Testis (tissue), 3 donors: Measurements from ENCODE around the gene NPHP4. TPM values are rescaled to one million over a fixed set of nuclear protein-coding genes. Genes with fewer than 3 reads are reported as not detected.

Source experiments
- DNase-seq: peaks from one replicate; pipeline ENCODE4 v3.0.0-alpha.2; 2019
- H3K27ac ChIP-seq, 2 donors: fragments of 200-600 bp; sonication (generic); one replicate each; pipeline ENCODE4 v1.5.1; 2019
- H3K27me3 ChIP-seq: fragments of 200-600 bp; sonication (generic); one replicate; pipeline ENCODE4 v1.5.1; 2019
- H3K36me3 ChIP-seq: fragments of 200-600 bp; sonication (generic); one replicate; pipeline ENCODE4 v1.5.1; 2017; ENCODE audit warnings: low read depth; ENCODE audit errors: missing control alignments
- H3K4me1 ChIP-seq: fragments of 200-600 bp; sonication (generic); one replicate; pipeline ENCODE4 v1.5.1; 2019
- H3K4me3 ChIP-seq, 2 donors: fragments of 200-600 bp; sonication (generic); one replicate each; pipeline ENCODE4 v1.5.1; 2017 to 2019
- H3K9me3 ChIP-seq: fragments of 200-600 bp; sonication (generic); one replicate; pipeline ENCODE4 v1.5.1; 2017
- POLR2A ChIP-seq: fragments of 450-650 bp; IDR thresholded peaks from one replicate; pipeline ENCODE4 v1.6.1; 2017; ENCODE audit warnings: antibody characterized with exemption, mild to moderate bottlenecking, moderate library complexity
- WGBS, 2 donors: methylation state at CpG; one replicate each; pipeline ENCODE4 v1.1.5; 2018; 5-methylcytosine and 5-hydroxymethylcytosine counted together
- intact Hi-C: fragments of 100-400 bp; cut with DNase I; formaldehyde crosslinking; loops from one replicate; pipeline ENCODE4 v1.15.1; 2023; ENCODE audit warnings: low total_unique reads
- polyA plus RNA-seq: library from polyadenylated mRNA; stranded (reverse); fragments of 350-450 nt; fragmentation: Illumina TruSeq; extraction: RNeasy Lipid Tissue Mini Kit (QIAGEN cat#74804); gene quantifications from one replicate; pipeline ENCODE4 v1.2.3, GENCODE V29; 2014; ENCODE audit warnings: low read depth, low replicate concordance; ENCODE audit not compliant: insufficient read depth
- total RNA-seq, 2 donors: library from RNA; depleted of rRNA; stranded (reverse); fragments of >200 nt; gene quantifications; one replicate each; pipeline ENCODE4 v1.2.3, GENCODE V29; 2016
- TF ChIP-seq, protein P1 (sequence below), 3 experiments: fragments of 450-650 bp in 2 of 3; fragments of 200-600 bp in 1 of 3; sonication (generic) in 1 of 3; IDR thresholded peaks; one replicate each; pipeline ENCODE4 v1.5.1; 2016 to 2019; ENCODE audit warnings: antibody characterized with exemption in 3 of 3, mild to moderate bottlenecking in 2 of 3, moderate library complexity in 1 of 3

NPHP4 gene
- total and polyA plus RNA-seq, 3 donors from 2014 or later: 26.3 to 65.9 (median 49.4) TPM

DNA sequence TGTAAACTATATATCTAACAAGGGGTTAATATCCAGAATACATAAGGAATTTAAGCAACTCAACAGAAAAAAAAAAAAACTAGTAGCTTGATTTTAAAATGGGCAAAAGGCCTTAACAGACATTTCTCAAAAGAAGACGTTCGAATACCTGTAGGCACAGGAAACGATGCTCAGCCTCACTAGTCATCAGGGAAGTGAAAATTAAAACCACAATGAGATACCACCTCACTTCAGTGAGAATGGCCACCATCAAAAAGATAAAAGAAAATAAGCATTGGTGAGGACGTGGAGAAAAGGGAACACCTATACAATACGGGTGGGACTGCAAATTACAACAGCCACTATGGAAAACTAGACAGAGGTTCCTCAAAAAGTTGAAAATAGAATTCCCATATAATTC lies 37.3 kb downstream of the NPHP4 start:
- Histone ChIP-seq H3K27ac (no peak overlapping the region), H3K9me3 (no peaks in the 10 kb centered on the region), H3K36me3 (no peaks in the 10 kb centered on the region), H3K27me3 (no peaks in the 10 kb centered on the region), H3K4me3 (no peak overlapping the region), H3K4me1 (no peaks in the 10 kb centered on the region)
- 86 to 88% methylated on average over 5 of the region's 5 CpGs for WGBS, 2 donors
- no peak for TF ChIP-seq POLR2A
- TF ChIP-seq, protein P1, sequence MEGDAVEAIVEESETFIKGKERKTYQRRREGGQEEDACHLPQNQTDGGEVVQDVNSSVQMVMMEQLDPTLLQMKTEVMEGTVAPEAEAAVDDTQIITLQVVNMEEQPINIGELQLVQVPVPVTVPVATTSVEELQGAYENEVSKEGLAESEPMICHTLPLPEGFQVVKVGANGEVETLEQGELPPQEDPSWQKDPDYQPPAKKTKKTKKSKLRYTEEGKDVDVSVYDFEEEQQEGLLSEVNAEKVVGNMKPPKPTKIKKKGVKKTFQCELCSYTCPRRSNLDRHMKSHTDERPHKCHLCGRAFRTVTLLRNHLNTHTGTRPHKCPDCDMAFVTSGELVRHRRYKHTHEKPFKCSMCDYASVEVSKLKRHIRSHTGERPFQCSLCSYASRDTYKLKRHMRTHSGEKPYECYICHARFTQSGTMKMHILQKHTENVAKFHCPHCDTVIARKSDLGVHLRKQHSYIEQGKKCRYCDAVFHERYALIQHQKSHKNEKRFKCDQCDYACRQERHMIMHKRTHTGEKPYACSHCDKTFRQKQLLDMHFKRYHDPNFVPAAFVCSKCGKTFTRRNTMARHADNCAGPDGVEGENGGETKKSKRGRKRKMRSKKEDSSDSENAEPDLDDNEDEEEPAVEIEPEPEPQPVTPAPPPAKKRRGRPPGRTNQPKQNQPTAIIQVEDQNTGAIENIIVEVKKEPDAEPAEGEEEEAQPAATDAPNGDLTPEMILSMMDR (IDR thresholded peaks at IDR 0.05): no peak
- no peak for DNase-seq
- intact Hi-C loops: no loop called here

DNA sequence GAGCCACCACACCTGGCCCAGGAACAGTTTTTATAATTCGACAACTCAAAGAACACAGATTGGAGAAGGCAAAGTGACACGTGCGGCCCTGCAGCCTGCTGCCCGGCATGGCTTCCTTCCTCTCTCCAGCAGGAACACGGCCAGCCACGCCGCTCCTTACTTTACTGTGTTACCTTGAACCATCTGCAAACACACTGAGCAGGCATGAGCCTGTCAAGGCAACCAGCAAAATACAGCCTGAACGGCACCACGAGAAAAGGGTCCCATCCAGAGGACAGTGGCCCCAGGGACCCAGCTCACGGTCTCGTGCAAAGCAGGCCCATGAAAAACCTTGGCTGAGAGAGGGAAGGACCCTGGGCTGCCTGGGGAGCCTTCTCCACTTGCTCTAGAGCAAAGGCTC lies 38.8 kb downstream of the NPHP4 start:
- Histone ChIP-seq H3K9me3 (no peaks in the 10 kb centered on the region), H3K4me1 (no peaks in the 10 kb centered on the region), H3K36me3 (no peaks in the 10 kb centered on the region), H3K27me3 (no peaks in the 10 kb centered on the region), H3K27ac (no peak overlapping the region), H3K4me3 (no peak overlapping the region)
- intact Hi-C loops: no loop called here
- TF ChIP-seq, protein P1 (IDR thresholded peaks at IDR 0.05): no peak
- TF ChIP-seq POLR2A: no peak
- DNase-seq: no peak
- WGBS, 2 donors: 96 to 98% methylated on average over 11 of the region's 11 CpGs

DNA sequence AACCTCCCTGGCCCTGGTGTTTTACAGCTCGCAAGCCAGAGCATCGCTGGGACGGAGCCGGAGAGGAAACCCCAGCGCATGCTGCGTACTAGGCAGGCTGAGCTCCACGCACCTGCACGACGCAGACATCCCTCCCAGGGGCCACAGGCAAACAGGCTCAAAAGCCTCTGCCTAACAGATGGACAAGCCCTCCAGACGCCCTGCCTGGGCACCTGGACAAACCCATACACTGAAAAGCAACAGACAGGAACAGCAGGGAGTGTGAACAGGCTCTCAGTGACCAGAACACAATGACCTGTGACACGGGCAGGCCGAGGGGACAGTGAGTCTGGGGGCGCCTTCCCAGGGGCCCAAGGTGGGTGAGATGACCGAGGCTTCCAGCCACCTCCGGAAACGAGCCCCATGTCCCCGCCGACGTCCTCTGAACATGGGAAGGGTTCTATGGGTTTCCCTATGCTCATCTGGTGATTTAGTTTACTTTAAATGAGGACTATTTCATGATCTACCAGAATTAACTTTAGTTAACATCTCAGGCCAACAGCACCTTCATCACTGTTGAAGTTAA lies 40.3 kb downstream of the NPHP4 start:
- TF ChIP-seq, protein P1 (IDR thresholded peaks at IDR 0.05): no peak
- TF ChIP-seq POLR2A: no peak
- intact Hi-C loops: no loop called here
- WGBS, 2 donors: 95 to 97% methylated on average over 18 to 19 of the region's 19 CpGs

DNA sequence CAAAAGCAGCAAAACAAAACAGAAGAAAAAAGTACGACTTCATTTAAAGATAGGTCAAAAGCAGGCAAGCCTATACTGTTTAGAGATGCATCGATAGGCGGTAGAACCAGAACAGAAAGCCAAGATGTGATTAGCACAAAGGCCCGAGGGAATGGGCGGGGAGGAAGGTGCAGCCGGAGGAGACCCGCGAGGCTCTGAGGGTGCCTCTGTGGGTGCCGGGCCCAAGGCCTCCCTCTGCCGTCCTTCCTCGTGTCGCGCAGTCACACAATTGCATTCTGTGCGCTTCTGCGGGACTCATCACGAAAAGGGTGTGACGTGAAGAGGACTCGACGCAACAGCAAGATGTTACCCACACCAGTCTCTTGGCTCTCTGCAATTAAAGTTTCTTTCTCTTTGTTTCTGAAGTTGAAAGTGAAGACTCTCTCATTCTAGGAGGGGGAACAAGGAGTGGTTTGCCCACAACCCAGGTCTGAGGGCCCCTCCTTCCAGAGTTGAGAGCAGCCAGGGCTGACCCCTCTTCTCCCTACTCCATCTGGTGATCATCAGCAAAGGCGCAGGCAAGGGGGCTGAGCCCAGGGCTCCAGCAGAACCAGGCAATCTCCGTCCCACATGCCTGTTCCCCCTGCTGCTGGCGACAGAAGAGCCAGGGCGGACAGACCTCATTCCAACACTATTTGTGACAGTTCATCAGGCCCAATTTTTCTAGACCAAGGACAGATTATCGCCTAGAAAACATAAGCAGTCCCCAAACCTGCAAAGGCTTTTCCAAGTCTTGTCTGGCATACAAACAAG lies 41.0 kb downstream of the NPHP4 start:
- 94 to 96% methylated on average over 22 to 24 of the region's 24 CpGs for WGBS, 2 donors
- H3K4me3 ChIP-seq: no peak overlapping the region
- intact Hi-C loops: no loop called here
- no peaks in the 10 kb centered on the region for H3K36me3 ChIP-seq
- H3K9me3 ChIP-seq: no peaks in the 10 kb centered on the region
- H3K4me1 ChIP-seq: no peaks in the 10 kb centered on the region
- H3K27me3 ChIP-seq: no peaks in the 10 kb centered on the region
- no peak overlapping the region for H3K27ac ChIP-seq
- TF ChIP-seq POLR2A: no peak
- TF ChIP-seq, protein P1 (IDR thresholded peaks at IDR 0.05): no peak
- no peak for DNase-seq

More for the DNA sequence above, 40.3 kb downstream of the NPHP4 start:
- Histone ChIP-seq H3K36me3 (no peaks in the 10 kb centered on the region), H3K27ac (no peak overlapping the region), H3K9me3 (no peaks in the 10 kb centered on the region), H3K27me3 (no peaks in the 10 kb centered on the region), H3K4me1 (no peaks in the 10 kb centered on the region), H3K4me3 (no peak overlapping the region)
- DNase-seq: no peak
